Right atrium auricular region (tissue), 2 donors: ENCODE measurements around the gene ACO1. TPM values are rescaled to one million over a fixed set of nuclear protein-coding genes. Genes with fewer than 3 reads are reported as not detected.

ENCODE experiments used
- DNase-seq: peaks from one replicate; pipeline ENCODE4 v3.0.0-alpha.2; 2019; ENCODE audit warnings: low spot score
- H3K27ac ChIP-seq, 2 donors: fragments of 200-600 bp; sonication (generic); 1 replicate in 1 of 2; 2 replicates in 1 of 2; pipeline ENCODE4 v1.5.1; 2016 to 2019
- H3K27me3 ChIP-seq, 2 donors: fragments of 200-600 bp; sonication (generic); one replicate each; pipeline versions ENCODE4 v1.5.1 to v1.6.0; 2017 to 2019
- H3K36me3 ChIP-seq: fragments of 200-600 bp; sonication (generic); one replicate; pipeline ENCODE4 v1.5.1; 2016
- H3K4me1 ChIP-seq, 2 donors: fragments of 200-600 bp; sonication (generic); one replicate each; pipeline versions ENCODE4 v1.5.1 to v1.6.0; 2017 to 2019
- H3K4me3 ChIP-seq, 2 donors: fragments of 200-600 bp; sonication (generic); 1 replicate in 1 of 2; 2 replicates in 1 of 2; pipeline ENCODE4 v1.5.1; 2017 to 2019; ENCODE audit warnings: mild to moderate bottlenecking in 1 of 2, moderate library complexity in 1 of 2
- H3K9me3 ChIP-seq, 2 donors: fragments of 200-600 bp; sonication (generic); one replicate each; pipeline ENCODE4 v1.5.1; 2019
- total RNA-seq, 2 donors: library from RNA; depleted of rRNA; stranded (reverse); fragments of >200 nt; gene quantifications; one replicate each; pipeline ENCODE4 v1.1.0, GENCODE V29; 2016
- TF ChIP-seq, protein P1 (sequence below), 2 donors: fragments of 200-600 bp; sonication (generic); IDR thresholded peaks; one replicate each; pipeline ENCODE4 v1.5.1; 2019; ENCODE audit warnings: antibody characterized with exemption in 2 of 2

Gene ACO1
- total RNA-seq, 2 donors from 2014 or later, result 37.2 to 43.8 TPM

DNA sequence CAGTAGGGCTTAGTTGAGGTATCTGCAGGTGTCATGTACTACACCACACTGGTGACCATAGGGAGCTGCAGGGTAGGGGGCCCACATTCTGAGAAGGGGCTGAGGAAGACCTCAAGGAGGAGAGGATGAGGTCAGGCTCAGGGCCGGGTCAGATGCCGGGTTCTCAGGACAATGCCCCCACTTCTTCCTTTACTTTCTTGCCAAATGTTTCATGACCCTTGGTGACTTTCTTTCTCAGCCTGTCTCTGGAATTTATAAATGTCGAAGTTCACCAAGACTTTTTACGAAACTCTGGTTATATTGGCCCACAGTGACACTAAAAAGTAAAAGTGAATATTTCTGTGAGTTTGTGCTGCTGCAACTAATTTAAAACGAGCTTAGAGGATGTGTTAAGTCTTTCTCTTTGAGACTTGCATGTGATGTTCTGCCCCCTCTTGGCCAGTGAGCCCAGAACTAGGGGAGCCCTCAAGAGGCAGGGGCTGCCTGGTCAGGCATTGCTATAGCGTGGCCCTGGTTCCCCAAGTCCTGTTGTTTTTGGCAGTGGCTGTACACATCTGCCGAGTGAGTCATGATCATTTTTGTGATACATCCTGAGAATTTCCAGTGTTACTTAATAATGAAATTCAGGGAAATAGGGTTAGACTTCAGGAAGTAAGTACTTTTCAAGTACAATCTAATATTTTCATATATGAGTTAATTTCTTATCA lies 11.2 kb downstream of the ACO1 start:
- Histone ChIP-seq H3K36me3 (no peaks in the 10 kb centered on the region), H3K9me3 (no peaks in the 10 kb centered on the region), H3K4me1 (peaks cover 0 to 15% of the 10 kb centered on the region in 2 donors), H3K27ac (peak overlapping the region; percentile 3 to 32), H3K27me3 (no peaks in the 10 kb centered on the region), H3K4me3 (no peak overlapping the region)
- TF ChIP-seq, protein P1, sequence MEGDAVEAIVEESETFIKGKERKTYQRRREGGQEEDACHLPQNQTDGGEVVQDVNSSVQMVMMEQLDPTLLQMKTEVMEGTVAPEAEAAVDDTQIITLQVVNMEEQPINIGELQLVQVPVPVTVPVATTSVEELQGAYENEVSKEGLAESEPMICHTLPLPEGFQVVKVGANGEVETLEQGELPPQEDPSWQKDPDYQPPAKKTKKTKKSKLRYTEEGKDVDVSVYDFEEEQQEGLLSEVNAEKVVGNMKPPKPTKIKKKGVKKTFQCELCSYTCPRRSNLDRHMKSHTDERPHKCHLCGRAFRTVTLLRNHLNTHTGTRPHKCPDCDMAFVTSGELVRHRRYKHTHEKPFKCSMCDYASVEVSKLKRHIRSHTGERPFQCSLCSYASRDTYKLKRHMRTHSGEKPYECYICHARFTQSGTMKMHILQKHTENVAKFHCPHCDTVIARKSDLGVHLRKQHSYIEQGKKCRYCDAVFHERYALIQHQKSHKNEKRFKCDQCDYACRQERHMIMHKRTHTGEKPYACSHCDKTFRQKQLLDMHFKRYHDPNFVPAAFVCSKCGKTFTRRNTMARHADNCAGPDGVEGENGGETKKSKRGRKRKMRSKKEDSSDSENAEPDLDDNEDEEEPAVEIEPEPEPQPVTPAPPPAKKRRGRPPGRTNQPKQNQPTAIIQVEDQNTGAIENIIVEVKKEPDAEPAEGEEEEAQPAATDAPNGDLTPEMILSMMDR (IDR thresholded peaks at IDR 0.05), result peak in 1 of 2 donors; percentile 31
- DNase-seq, result peak; percentile 68

- H3K9me3 ChIP-seq, result no peaks in the 10 kb centered on the region
- DNase-seq, result no peak
- H3K27me3 ChIP-seq, result no peaks in the 10 kb centered on the region
- no peak overlapping the region for H3K4me3 ChIP-seq
- peaks cover 0 to 15% of the 10 kb centered on the region in 2 donors for H3K4me1 ChIP-seq
- no peak overlapping the region for H3K27ac ChIP-seq
- TF ChIP-seq, protein P1 (IDR thresholded peaks at IDR 0.05), result no peak
- H3K36me3 ChIP-seq, result no peaks in the 10 kb centered on the region
Observed at GRCh38 chr9:32398207-32398606, 13.8 kb downstream of the ACO1 start.

GRCh38 chr9:32399110-32399815 lies 14.8 kb downstream of the ACO1 start:
- Histone ChIP-seq H3K36me3 (no peaks in the 10 kb centered on the region), H3K9me3 (no peaks in the 10 kb centered on the region), H3K4me3 (no peak overlapping the region), H3K4me1 (peaks cover 0 to 15% of the 10 kb centered on the region in 2 donors), H3K27me3 (no peaks in the 10 kb centered on the region), H3K27ac (no peak overlapping the region)
- DNase-seq, result no peak
- TF ChIP-seq, protein P1 (IDR thresholded peaks at IDR 0.05), result no peak

DNA sequence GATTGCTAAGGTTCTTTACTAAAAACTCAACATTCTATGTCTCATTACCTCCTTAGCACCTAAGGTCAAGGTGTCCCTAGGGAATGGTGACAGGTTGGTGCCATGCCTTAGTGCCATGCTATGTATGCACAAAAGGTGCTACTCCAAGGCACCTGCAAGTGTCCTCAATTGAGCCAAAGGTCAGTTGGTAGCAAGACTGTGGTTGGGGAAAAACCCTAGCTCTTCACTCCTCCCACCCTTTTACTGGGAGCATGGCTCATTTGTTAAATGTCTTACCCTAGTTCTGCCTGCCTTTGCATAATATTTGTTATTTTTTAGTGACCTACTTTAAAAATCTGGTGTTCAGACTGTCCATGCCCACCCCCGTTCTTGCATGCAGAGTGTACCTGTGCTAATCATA lies 17.0 kb downstream of the ACO1 start:
- Histone ChIP-seq H3K27ac (no peak overlapping the region), H3K36me3 (peaks cover 12% of the 10 kb centered on the region), H3K4me1 (no peaks in the 10 kb centered on the region), H3K9me3 (peaks cover 0 to 7% of the 10 kb centered on the region in 2 donors), H3K27me3 (no peaks in the 10 kb centered on the region), H3K4me3 (no peak overlapping the region)
- DNase-seq, result no peak
- TF ChIP-seq, protein P1 (IDR thresholded peaks at IDR 0.05), result no peak

- no peaks in the 10 kb centered on the region for H3K27me3 ChIP-seq
- TF ChIP-seq, protein P1 (IDR thresholded peaks at IDR 0.05), result no peak
Observed at GRCh38 chr9:32403567-32404260, 19.3 kb downstream of the ACO1 start.

More at GRCh38 chr9:32403567-32404260, 19.3 kb downstream of the ACO1 start:
- H3K36me3 ChIP-seq, result peaks cover 35% of the 10 kb centered on the region
- H3K4me1 ChIP-seq, result no peaks in the 10 kb centered on the region
- peaks cover 0 to 7% of the 10 kb centered on the region in 2 donors for H3K9me3 ChIP-seq
- no peak overlapping the region for H3K27ac ChIP-seq
- no peak for DNase-seq
- H3K4me3 ChIP-seq, result no peak overlapping the region
